Activated naive CD4-positive, alpha-beta T cell treated with anti-CD3 and anti-CD28 coated beads, Interleukin-2, amount 50 U/mL, for 24 hours (primary cell): Measurements from ENCODE around the gene CERS4.
"Not testable (repeated sequence)": the region's sequence is repeated elsewhere in the genome, so short reads cannot be mapped to it uniquely, and the experiment has no call there.

ENCODE experiments used
- H3K27ac Mint-ChIP-seq: one replicate; pipeline ENCODE4 v1.8.0; 2021; ENCODE audit warnings: mild to moderate bottlenecking, mixed read lengths
- H3K27me3 Mint-ChIP-seq: one replicate; pipeline ENCODE4 v1.8.0; 2021; ENCODE audit warnings: mixed read lengths
- H3K36me3 Mint-ChIP-seq: one replicate; pipeline ENCODE4 v1.8.0; 2021; ENCODE audit warnings: mixed read lengths
- H3K4me1 Mint-ChIP-seq: one replicate; pipeline ENCODE4 v1.8.0; 2021; ENCODE audit warnings: mixed read lengths
- H3K4me3 Mint-ChIP-seq: one replicate; pipeline ENCODE4 v1.8.0; 2021; ENCODE audit warnings: mild to moderate bottlenecking, mixed read lengths
- H3K9me3 Mint-ChIP-seq: one replicate; pipeline ENCODE4 v1.8.0; 2021; ENCODE audit warnings: mixed read lengths

Gene CERS4

GRCh38 chr19:8208922-8209461 is at the start of gene CERS4:
Gene CERS4, plus strand, starts transcription at chr19:8209370. Its CDS starts 41,707 bp downstream, at chr19:8251077.
- peaks cover 2% of the 10 kb centered on the region for H3K36me3 Mint-ChIP-seq
- peak within 1 kb of the TSS; percentile 94 for H3K27ac Mint-ChIP-seq
- peak within 1 kb of the TSS; percentile 97 for H3K4me3 Mint-ChIP-seq
- no peaks in the 10 kb centered on the region for H3K9me3 Mint-ChIP-seq
- no peaks in the 10 kb centered on the region for H3K27me3 Mint-ChIP-seq
- H3K4me1 Mint-ChIP-seq = peaks cover 23% of the 10 kb centered on the region

GRCh38 chr19:8161135-8161646 is 48.0 kb upstream of the CERS4 start:
- H3K4me1 Mint-ChIP-seq = peaks cover 4% of the 10 kb centered on the region
- no peak overlapping the region for H3K27ac Mint-ChIP-seq
- no peaks in the 10 kb centered on the region for H3K36me3 Mint-ChIP-seq
- no peaks in the 10 kb centered on the region for H3K9me3 Mint-ChIP-seq
- peaks cover 3% of the 10 kb centered on the region for H3K27me3 Mint-ChIP-seq
- H3K4me3 Mint-ChIP-seq = no peak overlapping the region

GRCh38 chr19:8163759-8164158 is 45.4 kb upstream of the CERS4 start:
- no peak overlapping the region for H3K4me3 Mint-ChIP-seq
- H3K9me3 Mint-ChIP-seq = no peaks in the 10 kb centered on the region
- H3K4me1 Mint-ChIP-seq = no peaks in the 10 kb centered on the region

GRCh38 chr19:8167985-8168384 is 41.2 kb upstream of the CERS4 start:
- H3K36me3 Mint-ChIP-seq = no peaks in the 10 kb centered on the region
- H3K4me1 Mint-ChIP-seq = no peaks in the 10 kb centered on the region
- H3K4me3 Mint-ChIP-seq = no peak overlapping the region
- H3K27ac Mint-ChIP-seq = no peak overlapping the region
- no peaks in the 10 kb centered on the region for H3K27me3 Mint-ChIP-seq
- no peaks in the 10 kb centered on the region for H3K9me3 Mint-ChIP-seq

More at GRCh38 chr19:8163759-8164158, 45.4 kb upstream of the CERS4 start:
- Mint-ChIP-seq H3K36me3 (no peaks in the 10 kb centered on the region), H3K27ac (no peak overlapping the region), H3K27me3 (no peaks in the 10 kb centered on the region)

GRCh38 chr19:8168537-8168936 is 40.6 kb upstream of the CERS4 start:
- Mint-ChIP-seq H3K27ac (no peak overlapping the region), H3K9me3 (no peaks in the 10 kb centered on the region), H3K27me3 (no peaks in the 10 kb centered on the region), H3K4me3 (no peak overlapping the region), H3K36me3 (no peaks in the 10 kb centered on the region), H3K4me1 (no peaks in the 10 kb centered on the region)

GRCh38 chr19:8174706-8175105 is 34.5 kb upstream of the CERS4 start:
- H3K27me3 Mint-ChIP-seq = no peaks in the 10 kb centered on the region
- H3K36me3 Mint-ChIP-seq = no peaks in the 10 kb centered on the region
- H3K4me1 Mint-ChIP-seq = no peaks in the 10 kb centered on the region
- H3K27ac Mint-ChIP-seq = no peak overlapping the region
- H3K4me3 Mint-ChIP-seq = no peak overlapping the region
- H3K9me3 Mint-ChIP-seq = no peaks in the 10 kb centered on the region

GRCh38 chr19:8180018-8180417 is 29.2 kb upstream of the CERS4 start:
- Mint-ChIP-seq H3K9me3 (no peaks in the 10 kb centered on the region), H3K27ac (no peak overlapping the region), H3K4me3 (no peak overlapping the region), H3K36me3 (no peaks in the 10 kb centered on the region), H3K27me3 (no peaks in the 10 kb centered on the region), H3K4me1 (peaks cover 13% of the 10 kb centered on the region)

GRCh38 chr19:8184274-8184673 is 24.9 kb upstream of the CERS4 start:
- Mint-ChIP-seq H3K4me1 (peaks cover 13% of the 10 kb centered on the region), H3K36me3 (no peaks in the 10 kb centered on the region), H3K27ac (no peak overlapping the region), H3K4me3 (no peak overlapping the region), H3K27me3 (no peaks in the 10 kb centered on the region), H3K9me3 (no peaks in the 10 kb centered on the region)

- H3K9me3 Mint-ChIP-seq = no peaks in the 10 kb centered on the region
- no peak overlapping the region for H3K4me3 Mint-ChIP-seq
- peaks cover 13% of the 10 kb centered on the region for H3K4me1 Mint-ChIP-seq
- no peak overlapping the region for H3K27ac Mint-ChIP-seq
- H3K27me3 Mint-ChIP-seq = no peaks in the 10 kb centered on the region
- no peaks in the 10 kb centered on the region for H3K36me3 Mint-ChIP-seq
Measured at GRCh38 chr19:8185343-8186068, 23.7 kb upstream of the CERS4 start.

GRCh38 chr19:8192221-8192820 is 16.8 kb upstream of the CERS4 start:
- H3K9me3 Mint-ChIP-seq = no peaks in the 10 kb centered on the region
- no peaks in the 10 kb centered on the region for H3K36me3 Mint-ChIP-seq
- no peaks in the 10 kb centered on the region for H3K27me3 Mint-ChIP-seq
- H3K4me3 Mint-ChIP-seq = no peak overlapping the region
- H3K27ac Mint-ChIP-seq = peak overlapping the region; percentile 52
- H3K4me1 Mint-ChIP-seq = peaks cover 51% of the 10 kb centered on the region

- H3K4me3 Mint-ChIP-seq = peak overlapping the region; percentile 68
- no peaks in the 10 kb centered on the region for H3K9me3 Mint-ChIP-seq
- H3K27ac Mint-ChIP-seq = peak overlapping the region; percentile 84
- no peaks in the 10 kb centered on the region for H3K27me3 Mint-ChIP-seq
- no peaks in the 10 kb centered on the region for H3K36me3 Mint-ChIP-seq
- peaks cover 51% of the 10 kb centered on the region for H3K4me1 Mint-ChIP-seq
Measured at GRCh38 chr19:8194528-8195267, 14.5 kb upstream of the CERS4 start.

GRCh38 chr19:8196271-8196927 is 12.8 kb upstream of the CERS4 start:
- Mint-ChIP-seq H3K9me3 (no peaks in the 10 kb centered on the region), H3K4me1 (peaks cover 51% of the 10 kb centered on the region), H3K27ac (peak overlapping the region; percentile 75), H3K4me3 (no peak overlapping the region), H3K27me3 (no peaks in the 10 kb centered on the region), H3K36me3 (no peaks in the 10 kb centered on the region)

- not testable (repeated sequence) for H3K4me1 Mint-ChIP-seq, H3K36me3 Mint-ChIP-seq, H3K9me3 Mint-ChIP-seq, H3K27ac Mint-ChIP-seq, H3K27me3 Mint-ChIP-seq, H3K4me3 Mint-ChIP-seq
Measured at GRCh38 chr19:8203288-8204120, 5.7 kb upstream of the CERS4 start.

- H3K9me3 Mint-ChIP-seq = no peaks in the 10 kb centered on the region
- peaks cover 3% of the 10 kb centered on the region for H3K4me1 Mint-ChIP-seq
- H3K36me3 Mint-ChIP-seq = no peaks in the 10 kb centered on the region
- no peak overlapping the region for H3K27ac Mint-ChIP-seq
- H3K27me3 Mint-ChIP-seq = no peaks in the 10 kb centered on the region
- no peak overlapping the region for H3K4me3 Mint-ChIP-seq
Measured at GRCh38 chr19:8204961-8205360, 4.2 kb upstream of the CERS4 start.
